ENCODE measurements around the gene TPI1.

The TPI1 gene

GRCh38 chr12:6849427-6849826 is 17.9 kb upstream of the TPI1 start:
- Histone ChIP-seq H3K4me2 (ENCODE audit: low read length) (peak overlapping the region; percentile 99), H3K27me3 (ENCODE audit: control insufficient read depth, low read length) (no peaks in the 10 kb centered on the region), H3K4me3 (ENCODE audit: low read length) (peak overlapping the region; percentile 77), H3F3A (ENCODE audit: control insufficient read depth, insufficient read depth) (peaks cover 8% of the 10 kb centered on the region), H3K9me3 (ENCODE audit: control insufficient read depth, insufficient read depth, low read length) (no peaks in the 10 kb centered on the region), H4K20me1 (ENCODE audit: control insufficient read depth, insufficient read depth, low read depth, low read length) (no peaks in the 10 kb centered on the region), H3K79me2 (ENCODE audit: control insufficient read depth, low read length) (peaks cover 42% of the 10 kb centered on the region), H3K36me3 (ENCODE audit: control insufficient read depth, low read length) (peaks cover 65% of the 10 kb centered on the region), H3K4me1 (ENCODE audit: control insufficient read depth, low read length) (peaks cover 32% of the 10 kb centered on the region), H3K27ac (ENCODE audit: low read depth, low read length) (no peak overlapping the region), H3K9me2 (replicated peaks; ENCODE audit: control insufficient read depth, low read length) (no peaks in the 10 kb centered on the region)
- TF ChIP-seq CTCF (IDR thresholded peaks at IDR 0.05; ENCODE audit: low read depth, low read length, poor library complexity, severe bottlenecking) (no peak), EZH2phosphoT487 (IDR thresholded peaks at IDR 0.05; ENCODE audit: borderline replicate concordance, low read length) (no peak)

- Histone ChIP-seq H3K9me2 (replicated peaks; ENCODE audit: control insufficient read depth, low read length) (no peaks in the 10 kb centered on the region), H3K27me3 (ENCODE audit: control insufficient read depth, low read length) (no peaks in the 10 kb centered on the region), H3K36me3 (ENCODE audit: control insufficient read depth, low read length) (peaks cover 66% of the 10 kb centered on the region), H3K4me2 (ENCODE audit: low read length) (peak overlapping the region; percentile 99), H3K4me3 (ENCODE audit: low read length) (peak overlapping the region; percentile 77), H3K4me1 (ENCODE audit: control insufficient read depth, low read length) (peaks cover 32% of the 10 kb centered on the region), H4K20me1 (ENCODE audit: control insufficient read depth, insufficient read depth, low read depth, low read length) (no peaks in the 10 kb centered on the region), H3K79me2 (ENCODE audit: control insufficient read depth, low read length) (peaks cover 48% of the 10 kb centered on the region), H3F3A (ENCODE audit: control insufficient read depth, insufficient read depth) (peaks cover 2% of the 10 kb centered on the region; the same call in 1 of the 2 replicates), H3K27ac (ENCODE audit: low read depth, low read length) (no peak overlapping the region), H3K9me3 (ENCODE audit: control insufficient read depth, insufficient read depth, low read length) (no peaks in the 10 kb centered on the region)
- TF ChIP-seq EZH2phosphoT487 (IDR thresholded peaks at IDR 0.05; ENCODE audit: borderline replicate concordance, low read length), result no peak
- no peak for TF ChIP-seq CTCF (IDR thresholded peaks at IDR 0.05; ENCODE audit: low read depth, low read length, poor library complexity, severe bottlenecking)
These were observed 17.3 kb upstream of the TPI1 start for GRCh38 chr12:6849976-6850560.

- peaks cover 51% of the 10 kb centered on the region for H3K79me2 ChIP-seq (ENCODE audit: control insufficient read depth, low read length)
These were observed 16.6 kb upstream of the TPI1 start for GRCh38 chr12:6850796-6851152.

More at GRCh38 chr12:6850796-6851152, 16.6 kb upstream of the TPI1 start:
- H3K4me1 ChIP-seq (ENCODE audit: control insufficient read depth, low read length), result peaks cover 32% of the 10 kb centered on the region
- no peaks in the 10 kb centered on the region for H4K20me1 ChIP-seq (ENCODE audit: control insufficient read depth, insufficient read depth, low read depth, low read length)
- H3K4me3 ChIP-seq (ENCODE audit: low read length), result peak overlapping the region; percentile 77
- TF ChIP-seq CTCF (IDR thresholded peaks at IDR 0.05; ENCODE audit: low read depth, low read length, poor library complexity, severe bottlenecking) (no peak), EZH2phosphoT487 (IDR thresholded peaks at IDR 0.05; ENCODE audit: borderline replicate concordance, low read length) (no peak)
- peaks cover 2% of the 10 kb centered on the region; the same call in 1 of the 2 replicates for H3F3A ChIP-seq (ENCODE audit: control insufficient read depth, insufficient read depth)
- H3K9me2 ChIP-seq (replicated peaks; ENCODE audit: control insufficient read depth, low read length), result no peaks in the 10 kb centered on the region
- no peaks in the 10 kb centered on the region for H3K27me3 ChIP-seq (ENCODE audit: control insufficient read depth, low read length)
- H3K4me2 ChIP-seq (ENCODE audit: low read length), result peak overlapping the region; percentile 99
- peak overlapping the region; percentile 64 for H3K27ac ChIP-seq (ENCODE audit: low read depth, low read length)
- H3K36me3 ChIP-seq (ENCODE audit: control insufficient read depth, low read length), result peaks cover 73% of the 10 kb centered on the region
- H3K9me3 ChIP-seq (ENCODE audit: control insufficient read depth, insufficient read depth, low read length), result no peaks in the 10 kb centered on the region

All from DOHH2 (cell line).